Heart right ventricle (tissue), 16 donors: ENCODE measurements around the gene ACTR1B. TPM values are rescaled to one million over a fixed set of nuclear protein-coding genes. Genes with fewer than 3 reads are reported as not detected.
A peak's percentile ranks its signal among the peaks of the same experiment; 100 is the strongest.

Experiments used
- ATAC-seq, 8 donors: fragments of 200-7000 bp; cut with Tn5 transposase; one replicate each; pipeline ENCODE4 v1.9.1; 2020; ENCODE audit warnings: mild to moderate bottlenecking in 8 of 8, moderate library complexity in 8 of 8, moderate number of reproducible peaks in 1 of 8
- DNase-seq, 2 donors: peaks; one replicate each; pipeline ENCODE4 v3.0.0-alpha.2; 2020
- H3K27ac ChIP-seq, 10 donors: fragments of 200-600 bp; sonication (generic) in 2 of 10; one replicate each; pipeline versions ENCODE4 v1.5.0 to v1.8.0; 2020 to 2022; ENCODE audit warnings: mild to moderate bottlenecking in 3 of 10
- H3K27me3 ChIP-seq, 7 donors: fragments of 200-600 bp; one replicate each; pipeline ENCODE4 v1.8.0; 2021 to 2022; ENCODE audit warnings: mild to moderate bottlenecking in 2 of 7
- H3K36me3 ChIP-seq, 9 donors: fragments of 200-600 bp; sonication (generic) in 1 of 9; one replicate each; pipeline versions ENCODE4 v1.5.0 to v1.8.0; 2020 to 2022; ENCODE audit warnings: mild to moderate bottlenecking in 2 of 9
- H3K4me1 ChIP-seq, 9 donors: fragments of 200-600 bp; sonication (generic) in 1 of 9; one replicate each; pipeline versions ENCODE4 v1.5.0 to v1.8.0; 2020 to 2022; ENCODE audit warnings: mild to moderate bottlenecking in 4 of 9
- H3K4me3 ChIP-seq, 10 donors: fragments of 200-600 bp; sonication (generic) in 2 of 10; one replicate each; pipeline versions ENCODE4 v1.5.0 to v1.8.0; 2020 to 2022; ENCODE audit warnings: mild to moderate bottlenecking in 7 of 10, moderate library complexity in 2 of 10
- H3K9me3 ChIP-seq, 11 donors: fragments of 200-600 bp in 10 of 11; sonication (generic) in 2 of 11; one replicate each; pipeline versions ENCODE4 v1.5.0 to v1.8.0; 2013 to 2022; ENCODE audit warnings: mild to moderate bottlenecking in 2 of 11, control low read depth in 1 of 11, moderate library complexity in 1 of 11
- WGBS, 2 donors: extraction: QIAGEN DNeasy Blood & Tissue Kit; methylation state at CpG; one replicate each; pipeline ENCODE4 v1.1.7; 2013; ENCODE audit warnings: inconsistent platforms in 1 of 2; 5-methylcytosine and 5-hydroxymethylcytosine counted together
- intact Hi-C, 10 donors: fragments of 100-400 bp; cut with DNase I; formaldehyde crosslinking; loops; one replicate each; pipeline versions ENCODE4 v1.11.1 to v1.14.2; 2022
- polyA plus RNA-seq, 2 donors: library from polyadenylated mRNA; stranded (reverse); fragments of 200-250 nt; gene quantifications; one replicate each; pipeline ENCODE4 v1.2.3, GENCODE V29; 2013
- total RNA-seq, 10 donors: library from RNA; stranded (reverse); fragmentation: NEBNext Ultra II Directional in 3 of 10; extraction: Animal tissue kit (Norgen Biotek cat#: 25700) in 3 of 10; gene quantifications; one replicate each; pipeline versions ENCODE4 v1.2.1 to v1.2.4, GENCODE V29; 2021 to 2023
- TF ChIP-seq, protein P1 (sequence below), 9 donors: fragments of 200-600 bp; sonication (generic) in 2 of 9; IDR thresholded peaks; one replicate each; pipeline versions ENCODE4 v1.5.0 to v1.8.0; 2021 to 2022; ENCODE audit warnings: antibody characterized with exemption in 9 of 9, mild to moderate bottlenecking in 5 of 9, moderate library complexity in 1 of 9
- donor health status: Arrhythmogenic right ventricular cardiomyopathy.
- donor health status: ischemic (EF 13 %, LVEDD 7.1; RV severe dilation, severe dysfunction).
- donor health status: healthy with polysubstance abuse.
- donor health status: DM: no; HTN: yes; CAD: no.
- donor health status: DM: no; HTN: no; CAD: no.
- donor health status: ischemic (EF 25% LVEDD 6.9; RV normal size, moderate dysfunction).
- donor health status: ischemic (EF 25% LVEDD 5.7; RV mildly dilated, moderate dysfunction).
- donor health status: healthy.
- donor health status: DM: yes; HTN: yes; CAD: no.
- donor health status: Ischemic cardiomyopathy.
- donor health status: ischemic (EF 35%, LVEDD 5.7; RV mildly dilated, moderate dysfunction).
- donor health status: nonischemic (EF 11% LVEDD 7.7; RV severe dilation, severe dysfunction).
- donor health status: DM: yes; HTN: yes; CAD: no.
- donor health status: PGD.
- donor health status: ischemic (EF 29% LVEDD 5.4; RV normal size, mild dysfunction).
- donor health status: nonischemic (EF 23%, LVEDD 6.1; RV moderate dilation, normal function).

Gene ACTR1B
- total and polyA plus RNA-seq, 12 donors: 43.4 to 87.5 (median 71.4) TPM

DNA sequence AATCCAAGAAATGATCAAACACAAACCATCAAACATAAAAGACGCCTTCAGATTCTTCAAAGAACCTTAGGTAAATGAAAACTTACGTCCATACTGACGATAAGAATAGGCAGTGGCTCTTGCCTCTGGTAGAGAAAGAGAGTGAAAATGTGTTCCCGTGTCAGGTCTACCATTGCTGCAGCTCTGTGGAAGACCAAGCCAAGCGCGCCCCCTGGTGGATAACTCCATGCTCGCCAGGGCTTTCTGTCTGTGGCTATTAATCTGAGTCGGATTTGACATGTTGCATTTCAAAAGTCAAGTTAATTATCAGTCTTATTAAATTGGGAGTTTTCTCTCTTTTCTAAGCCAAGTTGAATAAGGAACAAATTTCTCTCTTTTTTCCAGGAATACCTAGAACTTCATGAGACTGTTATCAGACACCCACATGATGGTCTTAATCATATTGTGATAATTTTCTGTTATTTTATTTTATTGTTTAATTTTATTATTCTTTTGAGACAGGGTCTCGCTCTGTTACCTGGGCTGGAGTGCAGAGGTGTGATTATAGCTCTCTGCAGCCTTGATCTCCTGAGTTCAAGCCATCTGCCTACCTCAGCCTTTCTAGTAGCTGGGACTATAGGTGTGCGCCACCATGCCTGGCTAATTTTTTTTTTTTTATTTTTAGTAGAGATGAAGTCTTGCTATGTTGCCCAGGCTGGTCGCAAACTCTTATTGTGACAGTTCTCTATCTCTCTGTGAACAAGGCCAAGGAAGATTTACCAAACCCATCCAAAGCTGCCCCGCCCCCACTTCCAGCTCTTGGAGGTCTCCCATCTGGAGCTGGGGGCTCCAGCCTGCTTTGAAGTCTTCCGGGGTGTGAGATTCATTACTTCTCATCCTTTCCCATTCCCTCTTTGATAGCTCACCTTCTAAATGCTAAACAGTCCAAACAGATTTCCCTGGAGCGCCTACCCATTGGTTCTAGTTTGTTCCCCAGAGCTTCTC, 33.7 kb upstream of the ACTR1B start:
- TF ChIP-seq, protein P1, sequence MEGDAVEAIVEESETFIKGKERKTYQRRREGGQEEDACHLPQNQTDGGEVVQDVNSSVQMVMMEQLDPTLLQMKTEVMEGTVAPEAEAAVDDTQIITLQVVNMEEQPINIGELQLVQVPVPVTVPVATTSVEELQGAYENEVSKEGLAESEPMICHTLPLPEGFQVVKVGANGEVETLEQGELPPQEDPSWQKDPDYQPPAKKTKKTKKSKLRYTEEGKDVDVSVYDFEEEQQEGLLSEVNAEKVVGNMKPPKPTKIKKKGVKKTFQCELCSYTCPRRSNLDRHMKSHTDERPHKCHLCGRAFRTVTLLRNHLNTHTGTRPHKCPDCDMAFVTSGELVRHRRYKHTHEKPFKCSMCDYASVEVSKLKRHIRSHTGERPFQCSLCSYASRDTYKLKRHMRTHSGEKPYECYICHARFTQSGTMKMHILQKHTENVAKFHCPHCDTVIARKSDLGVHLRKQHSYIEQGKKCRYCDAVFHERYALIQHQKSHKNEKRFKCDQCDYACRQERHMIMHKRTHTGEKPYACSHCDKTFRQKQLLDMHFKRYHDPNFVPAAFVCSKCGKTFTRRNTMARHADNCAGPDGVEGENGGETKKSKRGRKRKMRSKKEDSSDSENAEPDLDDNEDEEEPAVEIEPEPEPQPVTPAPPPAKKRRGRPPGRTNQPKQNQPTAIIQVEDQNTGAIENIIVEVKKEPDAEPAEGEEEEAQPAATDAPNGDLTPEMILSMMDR (IDR thresholded peaks at IDR 0.05): peak; percentile 91 to 98 (median 97)
- DNase-seq (peak; percentile 91 to 92), ATAC-seq (peak; percentile 86 to 96 (median 92))
- H3K4me3 ChIP-seq: no peak overlapping the region
- H3K4me1 ChIP-seq: peaks cover 0 to 7% (median 4%) of the 10 kb centered on the region in 9 donors
- 26 to 28% methylated on average over 14 of the region's 14 CpGs for WGBS, 2 donors
- intact Hi-C loops: loop anchor here in 8 of 10 donors (1.0 to 10.0 kb wide), 9 partner anchors 31 to 107 kb away; partner anchors contain the start of genes ACTR1B (in 2 of the 8) and COX5B (in 1 of the 8)
- H3K9me3 ChIP-seq: peaks cover 0 to 7% (median 0%) of the 10 kb centered on the region in 11 donors
- H3K36me3 ChIP-seq: no peaks in the 10 kb centered on the region
- H3K27ac ChIP-seq: no peak overlapping the region
- no peaks in the 10 kb centered on the region for H3K27me3 ChIP-seq

DNA sequence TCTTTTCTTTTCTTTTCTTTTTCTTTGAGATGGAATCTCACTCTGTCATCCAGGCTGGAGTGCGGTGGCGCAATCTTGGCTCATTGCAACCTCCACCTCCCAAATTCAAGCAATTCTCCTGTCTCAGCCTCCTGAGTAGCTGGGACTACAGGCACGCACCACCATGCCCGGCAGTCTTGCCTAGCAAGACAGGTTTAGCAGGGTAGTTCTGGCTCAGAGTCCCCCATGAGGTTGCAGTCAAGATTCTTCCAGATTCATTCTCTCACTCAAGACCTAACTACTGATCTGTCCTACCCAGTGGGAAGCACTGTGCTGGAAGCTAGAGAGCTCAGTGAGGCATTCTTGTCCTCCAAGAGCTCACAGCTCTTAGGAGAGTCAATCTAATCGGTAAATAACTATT, 31.9 kb upstream of the ACTR1B start:
- TF ChIP-seq, protein P1 (IDR thresholded peaks at IDR 0.05): no peak
- Histone ChIP-seq H3K27me3 (no peaks in the 10 kb centered on the region), H3K9me3 (peaks cover 0 to 7% (median 0%) of the 10 kb centered on the region in 11 donors), H3K4me3 (no peak overlapping the region), H3K27ac (no peak overlapping the region), H3K4me1 (peaks cover 0 to 7% (median 4%) of the 10 kb centered on the region in 9 donors), H3K36me3 (no peaks in the 10 kb centered on the region)
- intact Hi-C loops: loop anchor here in 7 of 10 donors (2.0 to 10.0 kb wide), 7 partner anchors 29 to 105 kb away; partner anchors contain the start of genes ACTR1B (in 1 of the 7) and COX5B (in 1 of the 7)
- ATAC-seq (no peak), DNase-seq (no peak)
- WGBS, 2 donors: 95 to 96% methylated on average over 5 of the region's 5 CpGs

DNA sequence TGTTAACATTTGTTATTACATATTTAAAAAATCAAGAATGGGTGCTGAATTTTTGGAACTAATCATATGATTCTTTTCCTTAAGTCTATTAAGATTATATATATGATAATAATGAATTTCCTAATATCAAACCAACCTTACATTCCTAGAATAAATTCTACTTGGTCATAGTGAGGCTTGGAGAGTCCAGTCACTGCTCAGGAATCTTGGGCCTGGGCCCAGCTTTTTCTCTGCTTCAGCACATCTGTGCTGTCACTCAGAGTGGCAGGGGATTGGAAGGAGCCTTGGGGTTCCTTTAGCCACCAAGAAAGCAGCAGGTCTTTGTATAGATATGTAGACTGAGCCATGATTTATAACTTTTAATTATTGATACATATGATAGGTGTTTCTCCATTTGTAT, 29.6 kb upstream of the ACTR1B start:
- H3K27me3 ChIP-seq: no peaks in the 10 kb centered on the region
- TF ChIP-seq, protein P1 (IDR thresholded peaks at IDR 0.05): no peak
- ATAC-seq (no peak), DNase-seq (no peak)
- intact Hi-C loops: loop anchor here in 4 of 10 donors (10.0 kb wide), 3 partner anchors 49 to 99 kb away; partner anchors contain the start of gene COX5B (in 1 of the 4)
- peaks cover 0 to 7% (median 0%) of the 10 kb centered on the region in 11 donors for H3K9me3 ChIP-seq
- H3K4me1 ChIP-seq: peaks cover 0 to 6% (median 0%) of the 10 kb centered on the region in 9 donors
- no peak overlapping the region for H3K27ac ChIP-seq
- H3K4me3 ChIP-seq: no peak overlapping the region
- H3K36me3 ChIP-seq: no peaks in the 10 kb centered on the region

DNA sequence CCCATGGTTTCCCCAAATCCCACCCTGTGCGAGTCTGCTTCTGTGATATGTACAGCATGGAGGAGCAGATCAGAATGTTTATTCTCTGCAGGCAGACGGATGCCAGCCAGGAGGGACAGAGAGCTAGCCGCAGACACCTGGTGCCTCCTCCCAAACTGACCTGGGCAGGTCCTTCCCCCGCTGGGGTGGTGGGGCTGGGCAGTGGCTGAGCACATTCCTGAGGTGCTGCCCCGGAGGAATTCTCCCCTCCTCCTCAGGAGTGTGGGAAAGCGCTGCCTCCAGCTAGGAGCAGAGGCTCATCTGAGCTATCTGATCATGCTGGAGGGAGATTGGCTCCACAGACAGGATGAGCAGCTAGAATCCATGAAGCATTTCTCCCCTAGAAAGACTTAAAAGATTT, 27.3 kb upstream of the ACTR1B start:
- H3K27me3 ChIP-seq: no peaks in the 10 kb centered on the region
- intact Hi-C loops: loop anchor here in 4 of 10 donors (10.0 kb wide), 3 partner anchors 46 to 96 kb away; partner anchors contain the start of gene COX5B (in 1 of the 4)
- no peaks in the 10 kb centered on the region for H3K36me3 ChIP-seq
- no peak overlapping the region for H3K27ac ChIP-seq
- TF ChIP-seq, protein P1 (IDR thresholded peaks at IDR 0.05): no peak
- H3K9me3 ChIP-seq: peaks cover 0 to 7% (median 0%) of the 10 kb centered on the region in 11 donors
- ATAC-seq: no peak
- DNase-seq: no peak
- no peaks in the 10 kb centered on the region for H3K4me1 ChIP-seq
- 65 to 68% methylated on average over 6 of the region's 6 CpGs for WGBS, 2 donors
- no peak overlapping the region for H3K4me3 ChIP-seq
